Mononuclear cell (primary cell): ENCODE results near the gene TGM3. TPM values are rescaled to one million over a fixed set of nuclear protein-coding genes. Genes with fewer than 3 reads are reported as not detected.

Experiments used
- H3K27me3 ChIP-seq: 2 replicates; pipeline ENCODE4 v1.6.0; 2011; ENCODE audit warnings: low read length, control low read depth; ENCODE audit not compliant: insufficient read depth
- H3K4me1 ChIP-seq: 2 replicates; pipeline ENCODE4 v1.5.1; 2011; ENCODE audit warnings: mild to moderate bottlenecking, low read length, control low read depth; ENCODE audit not compliant: insufficient read depth
- H3K4me3 ChIP-seq: 2 replicates; pipeline ENCODE4 v1.5.1; 2011; ENCODE audit warnings: mild to moderate bottlenecking, low read length, moderate library complexity
- H3K9me3 ChIP-seq: 2 replicates; pipeline ENCODE4 v1.5.1; 2011; ENCODE audit warnings: low read depth, mild to moderate bottlenecking, control low read depth, low read length
- total RNA-seq: library from RNA; depleted of rRNA; stranded (reverse); fragments of >200 nt; gene quantifications from one replicate; pipeline ENCODE4 v1.2.3, GENCODE V29; 2012

The TGM3 gene
- total RNA-seq, 1 donor = 0.10 TPM

GRCh38 chr20:2273634-2274302, 22.0 kb upstream of the TGM3 start:
- Histone ChIP-seq H3K27me3 (peaks cover 16% of the 10 kb centered on the region), H3K4me1 (no peaks in the 10 kb centered on the region), H3K4me3 (no peak overlapping the region), H3K9me3 (no peaks in the 10 kb centered on the region)

GRCh38 chr20:2276015-2276414, 19.8 kb upstream of the TGM3 start:
- H3K27me3 ChIP-seq = peaks cover 16% of the 10 kb centered on the region
- H3K4me1 ChIP-seq = peaks cover 19% of the 10 kb centered on the region
- no peak overlapping the region for H3K4me3 ChIP-seq
- H3K9me3 ChIP-seq = no peaks in the 10 kb centered on the region

- Histone ChIP-seq H3K4me3 (no peak overlapping the region), H3K9me3 (no peaks in the 10 kb centered on the region), H3K4me1 (peaks cover 19% of the 10 kb centered on the region), H3K27me3 (peaks cover 12% of the 10 kb centered on the region)
Measured at GRCh38 chr20:2279253-2279779, 16.5 kb upstream of the TGM3 start.

- Histone ChIP-seq H3K4me1 (peaks cover 19% of the 10 kb centered on the region), H3K4me3 (no peak overlapping the region), H3K27me3 (peaks cover 11% of the 10 kb centered on the region), H3K9me3 (no peaks in the 10 kb centered on the region)
Measured at GRCh38 chr20:2280082-2280481, 15.7 kb upstream of the TGM3 start.

GRCh38 chr20:2281563-2281962, 14.2 kb upstream of the TGM3 start:
- H3K4me1 ChIP-seq = peaks cover 19% of the 10 kb centered on the region
- peaks cover 4% of the 10 kb centered on the region for H3K27me3 ChIP-seq
- H3K9me3 ChIP-seq = no peaks in the 10 kb centered on the region
- H3K4me3 ChIP-seq = no peak overlapping the region

GRCh38 chr20:2282181-2282580, 13.6 kb upstream of the TGM3 start:
- no peaks in the 10 kb centered on the region for H3K9me3 ChIP-seq
- no peak overlapping the region for H3K4me3 ChIP-seq
- H3K4me1 ChIP-seq = peaks cover 19% of the 10 kb centered on the region
- peaks cover 4% of the 10 kb centered on the region for H3K27me3 ChIP-seq

GRCh38 chr20:2283706-2284423, 11.9 kb upstream of the TGM3 start:
- no peak overlapping the region for H3K4me3 ChIP-seq
- H3K9me3 ChIP-seq = no peaks in the 10 kb centered on the region
- peaks cover 32% of the 10 kb centered on the region for H3K4me1 ChIP-seq
- H3K27me3 ChIP-seq = no peaks in the 10 kb centered on the region

GRCh38 chr20:2285193-2285592, 10.6 kb upstream of the TGM3 start:
- Histone ChIP-seq H3K4me3 (no peak overlapping the region), H3K27me3 (no peaks in the 10 kb centered on the region), H3K4me1 (peaks cover 32% of the 10 kb centered on the region), H3K9me3 (no peaks in the 10 kb centered on the region)

GRCh38 chr20:2285613-2286012, 10.2 kb upstream of the TGM3 start:
- no peak overlapping the region for H3K4me3 ChIP-seq
- H3K4me1 ChIP-seq = peaks cover 32% of the 10 kb centered on the region
- H3K27me3 ChIP-seq = no peaks in the 10 kb centered on the region
- H3K9me3 ChIP-seq = no peaks in the 10 kb centered on the region

GRCh38 chr20:2287504-2287903, 8.3 kb upstream of the TGM3 start:
- no peak overlapping the region for H3K4me3 ChIP-seq
- no peaks in the 10 kb centered on the region for H3K9me3 ChIP-seq
- peaks cover 47% of the 10 kb centered on the region for H3K4me1 ChIP-seq
- no peaks in the 10 kb centered on the region for H3K27me3 ChIP-seq

- no peak overlapping the region for H3K4me3 ChIP-seq
- peaks cover 63% of the 10 kb centered on the region for H3K4me1 ChIP-seq
- no peaks in the 10 kb centered on the region for H3K27me3 ChIP-seq
Measured at GRCh38 chr20:2289475-2289874, 6.3 kb upstream of the TGM3 start.

GRCh38 chr20:2290486-2290885, 5.3 kb upstream of the TGM3 start:
- H3K27me3 ChIP-seq = no peaks in the 10 kb centered on the region
- H3K4me3 ChIP-seq = no peak overlapping the region
- peaks cover 63% of the 10 kb centered on the region for H3K4me1 ChIP-seq
- H3K9me3 ChIP-seq = no peaks in the 10 kb centered on the region

More at GRCh38 chr20:2289475-2289874, 6.3 kb upstream of the TGM3 start:
- no peaks in the 10 kb centered on the region for H3K9me3 ChIP-seq

GRCh38 chr20:2292416-2293110, 3.2 kb upstream of the TGM3 start:
- Histone ChIP-seq H3K4me3 (no peak overlapping the region), H3K27me3 (no peaks in the 10 kb centered on the region), H3K4me1 (peaks cover 61% of the 10 kb centered on the region), H3K9me3 (no peaks in the 10 kb centered on the region)

- no peaks in the 10 kb centered on the region for H3K9me3 ChIP-seq
- no peak overlapping the region for H3K4me3 ChIP-seq
- no peaks in the 10 kb centered on the region for H3K27me3 ChIP-seq
- H3K4me1 ChIP-seq = peaks cover 57% of the 10 kb centered on the region
Measured at GRCh38 chr20:2293486-2293885, 2.3 kb upstream of the TGM3 start.

- H3K4me1 ChIP-seq = peaks cover 59% of the 10 kb centered on the region
- H3K27me3 ChIP-seq = no peaks in the 10 kb centered on the region
Measured at GRCh38 chr20:2293971-2294370, 1.8 kb upstream of the TGM3 start.

More at GRCh38 chr20:2293971-2294370, 1.8 kb upstream of the TGM3 start:
- Histone ChIP-seq H3K4me3 (no peak overlapping the region), H3K9me3 (no peaks in the 10 kb centered on the region)
